Activated T-cell treated with anti-CD3 and anti-CD28 coated beads, Interleukin-2, amount 50 U/mL, for 72 hours (primary cell): ENCODE results near the gene C14orf180. TPM values are rescaled to one million over a fixed set of nuclear protein-coding genes. Genes with fewer than 3 reads are reported as not detected.

Source experiments
- ATAC-seq, 2 donors: fragments of 150-1000 bp; cut with Tn5 transposase; replicated peaks in 1 of 2; 2 replicates each; pipeline ENCODE4 v1.10.0; 2021; ENCODE audit warnings: moderate library complexity in 2 of 2, mild to moderate bottlenecking in 1 of 2
- DNase-seq, 2 donors: peaks; one replicate each; pipeline ENCODE4 v3.0.0; 2021 to 2022; ENCODE audit warnings: mixed read lengths in 1 of 2
- H3K27ac Mint-ChIP-seq: one replicate; pipeline ENCODE4 v1.8.0; 2022; ENCODE audit warnings: mild to moderate bottlenecking, moderate library complexity, mixed read lengths
- H3K27me3 Mint-ChIP-seq: one replicate; pipeline ENCODE4 v1.8.0; 2022; ENCODE audit warnings: low read depth, mixed read lengths
- H3K36me3 Mint-ChIP-seq, 2 donors: one replicate each; pipeline ENCODE4 v1.8.0; 2022; ENCODE audit warnings: mixed read lengths in 2 of 2, mild to moderate bottlenecking in 1 of 2; ENCODE audit not compliant: insufficient read depth in 2 of 2
- H3K4me1 Mint-ChIP-seq: one replicate; pipeline ENCODE4 v1.8.0; 2022; ENCODE audit warnings: low read depth, mixed read lengths
- H3K4me3 Mint-ChIP-seq, 2 donors: one replicate each; pipeline ENCODE4 v1.8.0; 2022; ENCODE audit warnings: mild to moderate bottlenecking in 2 of 2, mixed read lengths in 2 of 2, moderate library complexity in 2 of 2
- H3K9me3 Mint-ChIP-seq, 2 donors: one replicate each; pipeline ENCODE4 v1.8.0; 2022; ENCODE audit warnings: mixed read lengths in 2 of 2
- total RNA-seq, 2 donors: library from RNA; stranded (reverse); gene quantifications; one replicate each; pipeline ENCODE4 v1.2.3, GENCODE V29; 2022

Gene C14orf180
- total RNA-seq, 2 donors from 2014 or later: not detected

DNA sequence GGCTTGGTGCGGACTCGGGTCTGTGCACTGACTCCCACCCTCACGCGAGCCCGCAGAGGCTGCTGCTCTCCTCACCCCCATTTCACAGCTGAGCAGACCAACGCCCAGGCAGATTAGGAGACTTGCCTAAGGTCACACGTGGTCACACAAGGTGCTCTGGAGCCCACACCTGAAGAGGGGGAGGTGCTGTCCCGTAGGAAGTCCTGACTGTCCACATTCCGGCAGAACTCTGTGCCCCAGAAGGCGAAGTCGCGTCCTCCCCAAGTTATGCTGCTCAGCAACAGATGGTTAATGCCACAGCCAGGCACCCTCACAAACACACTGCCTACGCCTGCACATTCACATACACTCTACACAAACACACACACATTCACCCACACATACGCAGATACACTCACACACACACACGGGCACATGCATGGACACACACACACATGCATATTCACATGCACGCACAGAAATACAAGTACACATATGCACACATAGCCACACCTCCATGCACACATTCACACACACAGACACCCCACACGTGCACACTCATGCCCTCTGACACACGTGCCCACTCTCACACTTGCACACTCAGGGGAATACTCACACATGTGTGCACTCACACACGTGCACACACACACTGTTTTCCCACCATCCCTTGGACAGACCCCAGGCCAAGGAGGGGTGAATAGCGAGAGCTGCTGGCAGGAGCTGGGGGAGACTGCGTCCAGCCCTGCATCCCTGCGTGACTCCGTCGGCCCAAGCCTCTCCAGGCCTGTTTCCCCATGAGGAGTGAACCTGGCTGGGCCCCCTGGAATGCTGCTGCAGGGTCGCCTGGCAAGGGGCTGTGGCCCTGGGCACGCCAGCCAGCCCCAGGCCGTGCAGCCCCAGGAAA is 4.1 kb downstream of the C14orf180 start:
- ATAC-seq (no peak), DNase-seq (no peak)
- Mint-ChIP-seq H3K4me1 (no peaks in the 10 kb centered on the region), H3K9me3 (no peaks in the 10 kb centered on the region), H3K36me3 (no peaks in the 10 kb centered on the region), H3K27me3 (no peaks in the 10 kb centered on the region), H3K4me3 (no peak overlapping the region), H3K27ac (no peak overlapping the region)

DNA sequence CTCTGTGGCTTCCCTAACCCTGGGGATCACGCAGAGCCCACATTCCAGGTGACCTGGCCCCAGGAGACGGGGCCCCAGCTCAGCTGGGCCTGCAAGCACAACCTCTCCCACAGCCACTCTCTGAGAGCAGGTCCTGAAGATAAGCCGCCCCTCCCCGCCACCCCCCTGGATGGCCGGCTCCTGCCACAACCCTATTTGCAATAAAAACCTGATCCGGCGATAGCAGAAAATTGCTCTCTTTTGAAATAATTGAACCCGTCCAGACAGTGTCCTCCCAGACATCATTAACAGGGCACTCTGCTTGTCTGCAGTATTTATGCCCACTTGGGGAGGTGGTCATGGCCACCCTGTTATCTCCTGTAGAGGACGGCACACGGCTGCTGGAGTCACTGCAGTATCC is 5.0 kb downstream of the C14orf180 start:
- no peaks in the 10 kb centered on the region for H3K36me3 Mint-ChIP-seq
- no peaks in the 10 kb centered on the region for H3K9me3 Mint-ChIP-seq
- H3K4me1 Mint-ChIP-seq: no peaks in the 10 kb centered on the region
- ATAC-seq (no peak), DNase-seq (no peak)
- H3K27me3 Mint-ChIP-seq: no peaks in the 10 kb centered on the region
- no peak overlapping the region for H3K27ac Mint-ChIP-seq
- H3K4me3 Mint-ChIP-seq: no peak overlapping the region

DNA sequence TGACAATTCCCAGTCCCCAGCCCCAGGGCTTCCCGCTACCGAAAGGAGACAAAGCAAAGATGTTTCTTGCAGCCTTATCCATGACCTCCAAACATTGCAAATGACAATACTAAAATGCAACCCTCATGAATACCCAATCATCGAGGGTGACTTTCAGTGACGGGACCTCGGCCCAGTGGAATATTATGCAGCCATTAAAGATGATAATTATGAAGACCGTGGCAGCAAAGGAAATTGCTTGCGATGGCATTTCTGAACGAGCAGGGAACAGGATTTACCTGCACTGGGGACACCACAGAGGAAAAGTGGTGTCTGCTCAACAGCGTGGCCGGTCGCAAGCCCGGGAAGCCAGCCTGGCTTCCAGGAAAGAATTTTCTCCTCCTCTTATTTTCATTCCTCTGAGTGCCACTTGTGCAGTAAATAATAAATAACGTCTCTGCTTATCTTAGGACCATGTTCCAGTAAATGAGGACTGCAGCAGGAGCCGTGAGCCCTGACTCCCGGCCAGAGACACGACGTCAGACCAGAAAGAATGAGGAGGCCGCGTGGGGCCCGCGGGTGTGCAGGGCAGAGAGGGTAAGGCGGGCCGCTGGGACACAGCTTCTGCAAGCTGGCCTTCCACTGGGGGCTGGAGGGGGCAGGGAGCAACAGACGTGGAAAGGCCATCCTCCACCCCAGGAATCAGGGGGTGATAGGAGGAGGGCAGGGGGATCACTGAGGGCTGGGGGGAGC is 6.6 kb downstream of the C14orf180 start:
- H3K27me3 Mint-ChIP-seq: no peaks in the 10 kb centered on the region
- no peaks in the 10 kb centered on the region for H3K36me3 Mint-ChIP-seq

DNA sequence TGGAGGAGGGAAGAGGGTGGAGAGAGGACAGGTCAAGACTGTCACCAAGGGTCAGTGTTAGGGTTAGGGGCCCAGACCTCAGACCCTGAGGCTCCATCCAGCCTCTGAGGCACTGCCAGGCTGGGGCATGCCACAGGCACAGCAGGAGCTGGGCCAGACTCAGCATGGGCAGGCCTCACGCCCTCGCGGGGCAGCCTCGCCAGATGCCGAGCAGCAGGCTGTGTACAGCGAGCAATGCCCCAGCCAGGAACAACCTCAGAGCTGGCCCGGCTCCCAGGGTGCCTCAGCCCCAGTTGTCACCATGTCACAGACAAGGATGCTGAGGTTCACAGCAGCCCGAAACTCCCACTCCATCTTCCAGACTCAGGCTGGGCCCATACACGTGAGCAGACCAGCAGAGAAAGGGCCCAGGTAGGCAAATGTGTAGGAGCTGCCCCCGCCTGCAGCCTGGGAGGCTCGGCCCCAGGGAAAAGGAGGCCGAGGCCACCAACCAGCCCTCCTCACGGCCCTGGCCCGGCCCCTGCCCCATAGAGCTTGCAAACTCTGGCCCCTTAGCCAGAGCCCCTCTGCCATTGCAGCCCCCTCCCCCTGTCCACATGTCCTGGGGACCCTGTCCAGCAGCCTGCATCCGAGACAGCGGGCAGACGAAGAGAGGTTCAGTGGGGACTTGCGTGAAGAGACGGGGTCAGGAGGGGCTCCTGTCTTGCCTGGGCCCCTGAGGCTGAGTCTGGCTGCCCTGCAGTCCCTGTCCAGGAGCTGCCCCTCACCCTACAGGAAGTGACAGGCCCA is 7.5 kb downstream of the C14orf180 start:
- H3K36me3 Mint-ChIP-seq: no peaks in the 10 kb centered on the region
- H3K4me3 Mint-ChIP-seq: no peak overlapping the region
- H3K9me3 Mint-ChIP-seq: no peaks in the 10 kb centered on the region
- no peak for ATAC-seq
- no peaks in the 10 kb centered on the region for H3K4me1 Mint-ChIP-seq
- H3K27ac Mint-ChIP-seq: no peak overlapping the region
- H3K27me3 Mint-ChIP-seq: no peaks in the 10 kb centered on the region
- no peak for DNase-seq

More for the DNA sequence above, 6.6 kb downstream of the C14orf180 start:
- H3K4me3 Mint-ChIP-seq: no peak overlapping the region
- ATAC-seq (no peak), DNase-seq (no peak)
- no peaks in the 10 kb centered on the region for H3K4me1 Mint-ChIP-seq
- H3K9me3 Mint-ChIP-seq: no peaks in the 10 kb centered on the region
- H3K27ac Mint-ChIP-seq: no peak overlapping the region

DNA sequence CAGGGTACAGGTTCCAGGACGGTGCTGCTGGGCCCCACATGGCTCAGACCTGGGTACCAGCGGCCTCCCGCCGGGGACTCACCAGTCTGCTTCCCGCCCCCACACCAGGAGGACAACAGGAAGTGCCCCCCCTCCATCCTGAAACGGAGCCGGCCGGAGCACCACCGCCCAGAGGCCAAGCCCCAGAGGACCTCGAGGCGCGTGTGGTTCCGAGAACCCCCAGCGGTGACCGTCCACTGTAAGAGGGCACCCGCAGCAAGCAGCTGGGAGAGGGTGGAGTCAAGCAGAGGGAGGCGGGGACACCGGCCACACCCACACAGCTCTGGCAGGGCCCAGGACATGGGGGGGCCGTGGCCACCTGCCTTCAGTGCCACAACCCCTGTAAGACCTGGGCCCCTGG is 8.1 kb downstream of the C14orf180 start:
- no peaks in the 10 kb centered on the region for H3K36me3 Mint-ChIP-seq

DNA sequence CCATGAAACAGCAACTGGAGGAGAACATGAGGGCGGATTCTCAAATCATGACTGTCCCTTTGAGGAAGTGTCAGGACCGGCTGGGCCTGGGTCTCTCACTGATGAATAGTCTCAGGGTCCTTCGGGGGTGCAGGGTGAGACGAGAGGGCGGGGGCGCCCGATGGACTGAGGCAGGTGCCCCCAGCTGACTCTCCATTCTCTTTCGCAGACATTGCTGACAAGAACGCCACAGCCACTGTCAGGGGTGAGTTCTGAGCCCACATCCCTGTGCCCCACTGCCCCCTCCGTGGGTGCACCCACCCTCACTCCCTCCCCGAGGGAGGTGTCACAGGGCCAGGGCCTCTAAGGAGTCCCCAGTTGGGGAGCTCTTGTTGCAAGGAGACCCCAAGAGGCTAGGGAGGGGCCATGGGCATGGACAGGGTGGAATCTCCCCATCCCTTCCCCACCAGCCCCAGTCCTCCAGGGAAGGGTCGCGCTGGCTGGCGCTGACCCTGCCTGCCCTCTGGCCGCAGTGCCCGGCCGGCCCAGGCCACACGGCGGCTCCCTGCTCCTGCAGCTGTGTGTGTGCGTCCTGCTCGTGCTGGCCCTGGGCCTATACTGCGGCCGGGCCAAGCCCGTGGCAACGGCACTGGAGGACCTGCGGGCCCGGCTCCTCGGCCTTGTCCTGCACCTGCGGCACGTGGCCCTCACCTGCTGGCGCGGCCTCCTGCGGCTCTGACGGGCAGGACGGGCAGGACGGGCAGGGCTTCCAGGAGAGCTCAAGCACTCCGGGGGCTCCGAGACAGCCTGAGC is 8.7 kb downstream of the C14orf180 start:
- ATAC-seq (no peak), DNase-seq (no peak)
- Mint-ChIP-seq H3K36me3 (no peaks in the 10 kb centered on the region), H3K9me3 (no peaks in the 10 kb centered on the region), H3K4me3 (no peak overlapping the region), H3K27me3 (no peaks in the 10 kb centered on the region), H3K4me1 (no peaks in the 10 kb centered on the region), H3K27ac (no peak overlapping the region)

More for the DNA sequence above, 8.1 kb downstream of the C14orf180 start:
- Mint-ChIP-seq H3K4me3 (no peak overlapping the region), H3K9me3 (no peaks in the 10 kb centered on the region), H3K4me1 (no peaks in the 10 kb centered on the region), H3K27ac (no peak overlapping the region), H3K27me3 (no peaks in the 10 kb centered on the region)
- ATAC-seq: no peak
- no peak for DNase-seq

DNA sequence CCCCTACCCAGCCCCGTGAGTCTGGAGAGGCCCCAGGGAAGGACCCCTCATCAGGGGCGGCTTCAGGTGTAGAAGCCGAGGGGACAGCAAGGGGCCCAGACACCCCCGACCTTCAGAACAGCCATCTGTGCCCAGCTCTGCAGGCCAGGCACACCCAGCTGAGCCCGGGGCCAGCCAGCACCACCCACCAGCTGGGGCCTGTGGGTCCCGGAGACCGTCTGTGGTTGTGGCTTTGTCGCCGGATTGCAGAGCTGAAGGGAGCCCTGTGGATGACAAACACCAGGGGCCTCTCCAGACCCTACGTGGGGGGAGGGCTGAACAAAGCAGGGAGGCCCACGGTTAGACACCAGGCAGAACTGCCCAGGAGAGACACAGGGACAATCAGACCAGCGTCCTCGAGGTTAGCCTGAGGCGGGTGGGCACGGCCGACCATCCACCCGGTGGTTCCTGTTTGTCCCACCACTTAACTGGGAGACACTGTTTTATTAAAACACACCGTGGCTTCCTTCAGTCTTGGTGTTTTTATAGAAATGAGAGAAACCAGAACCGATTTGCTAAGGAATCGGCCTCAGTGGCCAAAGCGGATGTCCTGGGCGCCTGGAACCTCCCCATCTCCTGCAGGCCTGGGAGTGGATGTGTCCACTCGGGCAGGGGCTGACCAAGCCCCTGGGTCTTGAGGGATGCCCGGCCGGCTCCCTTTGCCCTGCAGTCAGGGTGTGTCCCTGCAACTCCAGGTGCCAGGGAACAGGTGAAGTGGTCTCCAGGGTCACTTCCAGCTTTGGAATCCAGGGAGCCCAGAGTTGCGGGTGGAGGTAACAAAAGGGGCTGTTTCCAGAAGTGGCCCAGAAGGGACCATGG is 10.0 kb downstream of the C14orf180 start:
- Mint-ChIP-seq H3K27me3 (no peaks in the 10 kb centered on the region), H3K4me3 (no peak overlapping the region), H3K27ac (no peak overlapping the region), H3K4me1 (no peaks in the 10 kb centered on the region), H3K9me3 (no peaks in the 10 kb centered on the region), H3K36me3 (no peaks in the 10 kb centered on the region)
- ATAC-seq (no peak), DNase-seq (no peak)

DNA sequence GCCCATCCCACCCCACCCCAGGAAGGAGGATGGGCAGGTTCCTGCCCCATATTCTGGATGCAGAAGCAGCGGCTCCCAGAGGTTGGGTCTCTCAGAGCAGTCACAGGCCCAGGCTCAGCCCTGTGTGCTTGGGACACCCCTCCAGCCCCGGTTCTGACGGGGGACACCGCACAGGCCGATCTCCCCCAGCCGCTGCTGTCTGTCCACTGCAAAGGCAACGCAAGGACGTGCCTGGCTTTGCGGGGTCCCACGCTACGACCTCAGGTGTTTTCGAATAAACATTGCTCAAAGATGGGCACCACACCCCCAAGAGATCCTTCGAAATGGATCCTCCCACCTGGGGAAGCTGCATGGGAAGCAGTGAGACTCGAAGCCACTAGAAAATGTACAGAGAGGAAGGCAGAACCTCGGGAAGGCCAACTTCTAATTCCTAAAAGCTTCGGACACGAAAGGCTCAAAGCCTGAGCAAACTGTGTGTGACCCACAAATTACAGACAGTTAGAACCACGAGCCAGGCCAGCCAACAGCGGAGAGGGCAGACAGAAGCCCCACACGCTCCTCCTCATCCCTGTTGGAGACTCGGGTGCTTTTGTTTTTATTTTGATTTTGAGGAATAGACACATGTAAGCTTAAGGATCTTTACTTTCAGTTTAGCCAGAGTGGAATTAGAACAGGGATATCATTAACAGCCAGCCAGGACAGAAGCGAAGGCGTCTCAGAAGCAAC is 10.8 kb downstream of the C14orf180 start:
- DNase-seq (no peak), ATAC-seq (no peak)
- Mint-ChIP-seq H3K4me1 (no peaks in the 10 kb centered on the region), H3K27ac (no peak overlapping the region), H3K27me3 (no peaks in the 10 kb centered on the region), H3K9me3 (no peaks in the 10 kb centered on the region), H3K4me3 (no peak overlapping the region), H3K36me3 (no peaks in the 10 kb centered on the region)

DNA sequence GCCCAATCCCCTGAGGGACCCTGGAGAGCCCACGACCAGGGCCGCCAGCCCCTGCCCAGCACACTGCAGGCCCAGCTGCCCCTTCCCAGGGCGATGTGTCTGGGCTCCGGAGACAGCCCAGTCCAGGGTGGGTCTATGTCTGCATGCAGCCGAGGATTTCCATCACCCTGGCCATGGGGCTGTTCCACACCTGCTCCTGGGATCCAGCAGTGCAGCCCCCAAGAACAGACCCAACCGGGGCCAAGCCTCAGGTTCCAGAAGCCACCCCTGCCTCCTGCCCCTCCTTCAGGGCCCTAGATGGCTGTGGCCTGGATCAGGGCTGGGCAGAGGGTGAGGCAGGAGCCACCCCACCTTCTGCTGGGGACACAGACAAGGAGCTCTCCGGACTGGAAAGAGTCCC is 11.5 kb downstream of the C14orf180 start:
- no peak overlapping the region for H3K4me3 Mint-ChIP-seq
- no peak overlapping the region for H3K27ac Mint-ChIP-seq
- no peak for DNase-seq
- no peak for ATAC-seq
- no peaks in the 10 kb centered on the region for H3K36me3 Mint-ChIP-seq
- no peaks in the 10 kb centered on the region for H3K9me3 Mint-ChIP-seq
- no peaks in the 10 kb centered on the region for H3K4me1 Mint-ChIP-seq
- H3K27me3 Mint-ChIP-seq: no peaks in the 10 kb centered on the region

DNA sequence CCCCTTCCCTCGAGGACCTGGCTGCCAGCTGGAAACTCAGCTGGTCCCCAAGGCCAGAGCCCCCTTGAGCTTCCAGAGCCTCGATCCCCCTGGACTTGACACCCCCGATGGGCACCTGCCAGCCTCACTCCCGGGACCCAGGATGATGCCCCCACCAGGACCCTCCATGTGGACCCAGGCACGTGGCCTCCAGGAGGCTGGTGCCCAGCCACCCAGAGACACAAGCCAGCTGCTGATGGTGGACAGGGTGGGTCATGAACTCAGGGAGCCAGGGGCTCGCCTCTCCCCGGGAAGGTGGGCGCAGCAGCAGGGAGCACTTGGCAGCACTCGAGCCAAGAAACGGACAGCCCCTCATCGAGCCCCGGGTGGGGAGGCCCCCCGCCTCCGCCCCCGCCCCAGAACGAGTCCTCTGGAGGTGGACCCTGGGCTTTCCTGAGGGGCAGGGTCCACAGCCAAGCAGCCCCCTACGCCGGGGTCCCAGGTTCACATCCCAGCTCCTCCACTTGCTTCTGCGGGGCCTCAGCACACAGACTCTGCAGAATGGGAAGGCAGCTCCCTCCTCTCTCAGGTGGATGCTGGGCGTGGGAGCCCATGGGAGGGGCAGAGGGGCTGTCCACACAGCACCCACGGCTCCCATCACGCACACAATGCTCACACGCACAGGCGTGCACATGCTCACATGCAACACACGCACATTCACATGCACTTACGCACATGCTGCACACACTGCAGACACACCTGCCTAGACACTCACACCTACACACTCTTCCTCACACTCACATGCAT is 12.1 kb downstream of the C14orf180 start:
- ATAC-seq (no peak), DNase-seq (no peak)
- Mint-ChIP-seq H3K4me1 (no peaks in the 10 kb centered on the region), H3K27me3 (no peaks in the 10 kb centered on the region), H3K36me3 (no peaks in the 10 kb centered on the region), H3K4me3 (no peak overlapping the region), H3K9me3 (no peaks in the 10 kb centered on the region), H3K27ac (no peak overlapping the region)

DNA sequence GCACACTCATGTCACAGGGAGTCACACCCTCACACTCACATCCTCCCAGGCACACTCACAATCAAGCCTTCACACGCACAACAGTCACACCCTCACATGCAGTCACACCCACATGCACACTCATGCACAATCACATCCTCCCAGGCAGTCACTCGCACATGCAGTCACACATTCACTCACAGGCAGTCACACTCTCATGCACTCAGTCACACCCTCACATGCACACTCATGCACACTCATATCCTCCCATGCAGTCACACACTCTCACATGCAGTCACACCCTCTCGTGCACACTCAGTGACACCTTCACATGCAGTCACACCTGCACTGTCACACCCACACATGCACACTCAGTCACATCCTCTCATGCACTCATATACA is 12.7 kb downstream of the C14orf180 start:
- no peak overlapping the region for H3K27ac Mint-ChIP-seq
- no peaks in the 10 kb centered on the region for H3K27me3 Mint-ChIP-seq
- H3K4me3 Mint-ChIP-seq: no peak overlapping the region
- ATAC-seq (no peak), DNase-seq (no peak)
- H3K36me3 Mint-ChIP-seq: no peaks in the 10 kb centered on the region
- no peaks in the 10 kb centered on the region for H3K9me3 Mint-ChIP-seq
- no peaks in the 10 kb centered on the region for H3K4me1 Mint-ChIP-seq
